GM19452 (cell line): ENCODE data around the gene TEX52.
"Not testable (repeated sequence)": the region's sequence is repeated elsewhere in the genome, so short reads cannot be mapped to it uniquely, and the experiment has no call there.

Experiments
- ATAC-seq: cut with Tn5 transposase; IDR thresholded peaks from one replicate; pipeline ENCODE4 v1.9.1; 2021; ENCODE audit not compliant: unreplicated experiment

Gene TEX52

DNA sequence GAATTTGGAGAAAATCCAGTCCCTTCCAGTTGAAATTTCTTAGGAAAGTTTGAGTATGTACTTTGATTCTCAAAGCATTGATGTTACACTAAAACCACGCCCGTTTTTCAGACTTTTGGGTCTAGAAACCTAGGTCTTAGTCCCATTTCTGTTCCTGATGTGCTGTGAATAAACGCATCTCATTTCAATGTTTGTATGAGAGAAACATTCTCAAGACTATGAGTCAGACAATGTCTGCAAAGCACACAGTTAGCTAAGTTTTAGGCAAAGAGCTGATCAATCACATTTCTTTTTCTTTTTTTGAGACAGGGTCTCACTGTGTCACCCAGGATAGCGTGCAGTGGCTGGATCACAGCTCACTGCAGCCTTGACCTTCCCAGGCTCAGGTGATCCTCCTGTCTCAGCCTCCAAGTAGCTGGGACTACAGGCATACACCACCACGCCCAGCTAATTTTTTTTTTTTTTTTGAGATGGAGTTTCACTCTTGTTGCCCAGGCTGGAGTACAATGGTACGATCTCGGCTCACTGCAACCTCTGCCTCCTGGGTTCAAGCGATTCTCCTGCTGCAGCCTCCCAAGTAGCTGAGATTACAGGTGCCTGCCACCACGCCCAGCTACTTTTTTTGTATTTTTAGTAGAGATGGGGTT is 12.3 kb upstream of the TEX52 start:
- ATAC-seq = not testable (repeated sequence)

GRCh38 chr12:2864198-2864597 is 7.4 kb upstream of the TEX52 start:
- no peak for ATAC-seq

DNA sequence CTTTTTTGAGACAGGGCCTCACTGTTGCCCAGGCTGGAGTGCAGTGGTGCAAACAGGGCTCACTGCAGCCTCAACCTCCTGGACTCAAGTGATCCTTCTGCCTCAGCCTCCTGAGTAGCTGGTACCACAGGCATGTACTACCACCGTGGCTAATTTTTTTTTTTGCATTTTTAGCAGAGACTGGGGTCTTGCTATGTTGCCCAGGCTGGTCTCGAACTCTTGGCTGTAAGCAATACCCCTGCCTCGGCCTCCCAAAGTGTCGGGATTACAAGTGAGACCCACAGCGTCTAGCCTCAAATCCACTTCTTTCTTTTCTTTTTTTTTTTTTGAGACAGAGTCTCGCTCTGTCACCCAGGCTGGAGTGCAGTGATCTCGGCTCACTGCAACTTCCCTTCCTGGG is 6.6 kb upstream of the TEX52 start:
- not testable (repeated sequence) for ATAC-seq

DNA sequence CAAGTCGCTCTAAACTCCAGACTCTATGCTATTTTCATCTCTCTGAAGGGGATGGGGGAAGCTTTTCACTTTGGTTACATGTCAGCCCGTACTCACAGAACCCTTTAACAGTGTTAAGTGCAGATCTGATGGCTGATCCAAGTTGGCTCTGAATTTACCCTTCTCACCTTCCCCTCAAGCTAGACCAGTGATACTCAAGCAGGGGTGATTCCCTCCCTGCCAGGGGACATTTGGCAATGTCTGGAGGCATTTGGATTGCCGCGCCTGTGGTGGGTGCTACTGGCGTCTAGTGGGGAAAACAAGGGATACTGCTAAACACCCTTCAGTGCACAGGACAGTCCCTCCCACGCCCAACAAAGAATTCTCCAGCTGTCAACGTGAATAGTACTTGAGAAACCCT is 6.0 kb upstream of the TEX52 start:
- ATAC-seq = no peak

- no peak for ATAC-seq
These were observed 3.3 kb upstream of the TEX52 start for GRCh38 chr12:2860170-2860569.

DNA sequence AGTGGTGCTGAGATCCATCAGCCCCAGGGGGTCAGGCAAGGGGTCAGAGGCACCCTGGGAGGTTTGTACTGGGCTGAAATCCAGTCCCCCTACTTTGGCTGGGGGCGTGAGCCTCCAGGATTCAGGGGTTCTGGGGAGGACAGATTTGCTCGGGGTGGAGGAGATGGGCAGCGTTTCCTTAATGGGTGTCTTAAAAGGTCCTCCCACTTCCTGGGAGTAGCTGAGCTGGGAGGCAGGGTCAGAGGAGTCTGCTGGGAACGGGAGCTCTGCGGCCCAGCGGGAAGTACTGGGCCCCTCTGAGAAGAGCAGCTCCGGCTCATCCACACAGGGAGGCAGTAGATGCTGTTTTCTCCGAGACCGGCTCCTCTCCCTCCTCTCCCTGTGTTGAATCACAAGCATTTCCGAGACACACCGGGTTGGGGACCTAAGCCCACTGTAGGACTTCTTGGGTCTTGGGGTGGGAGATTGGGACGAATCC is 2.1 kb upstream of the TEX52 start:
- ATAC-seq = no peak

DNA sequence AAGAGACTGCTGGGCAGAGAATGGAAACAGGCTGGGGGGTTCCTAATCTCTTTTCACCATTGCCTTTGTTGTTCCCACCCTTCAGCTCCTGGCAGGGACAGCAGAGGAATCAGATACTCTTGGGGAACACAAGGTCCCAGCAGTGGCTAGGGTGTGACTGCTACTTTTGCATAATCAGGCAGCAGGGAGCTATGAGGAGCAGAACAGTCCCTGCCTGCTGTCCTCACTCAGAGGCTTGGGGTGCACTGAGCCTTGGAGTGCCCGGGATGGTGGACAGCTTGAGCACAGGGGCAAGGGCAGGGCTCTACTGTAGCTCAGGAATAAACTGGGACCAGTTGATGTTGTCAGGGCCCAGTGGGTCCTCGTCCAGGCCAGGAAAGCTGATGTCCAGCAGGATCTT is 1.5 kb upstream of the TEX52 start:
- ATAC-seq = no peak

DNA sequence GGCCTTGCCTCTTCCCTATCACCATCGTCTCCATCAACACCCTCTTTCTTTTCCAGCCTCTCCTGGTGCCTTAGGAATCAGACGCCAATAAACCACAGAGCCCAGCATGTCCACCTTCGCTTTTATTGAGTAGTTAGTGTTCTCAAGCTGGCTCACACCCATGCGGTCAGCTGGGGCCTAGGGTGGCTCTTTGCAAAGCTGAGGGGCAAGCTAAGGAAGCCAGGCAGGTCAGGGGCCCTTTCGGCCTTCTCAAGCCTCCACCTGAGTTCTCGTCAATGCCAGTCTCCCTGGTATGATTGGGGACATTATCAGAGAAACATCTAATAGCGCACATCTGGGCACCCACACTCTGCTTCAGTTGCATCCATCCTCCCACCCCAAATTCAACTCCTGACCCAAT is 737 bp upstream of the TEX52 start:
- no peak for ATAC-seq

DNA sequence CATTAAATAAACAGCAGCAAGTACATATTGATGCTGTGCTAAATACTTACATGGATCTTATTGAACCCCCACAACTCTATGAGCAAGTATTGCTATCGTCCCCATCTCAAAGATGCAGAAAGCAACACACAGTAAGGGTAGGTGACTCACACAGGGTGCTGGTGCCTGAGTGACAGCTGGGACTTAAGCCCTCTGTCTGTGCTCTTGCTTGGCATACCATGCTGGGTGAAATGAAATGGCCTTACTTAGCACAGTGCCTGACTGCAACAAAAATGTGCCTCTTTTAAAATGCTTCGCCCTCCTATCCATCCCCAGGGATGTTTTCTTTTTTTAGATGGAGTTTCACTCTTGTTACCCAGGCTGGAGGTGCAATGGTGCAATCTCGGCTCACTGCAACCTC is 788 bp downstream of the TEX52 start:
- ATAC-seq = no peak

- no peak for ATAC-seq
These were observed 1.3 kb downstream of the TEX52 start for GRCh38 chr12:2855546-2855945.

DNA sequence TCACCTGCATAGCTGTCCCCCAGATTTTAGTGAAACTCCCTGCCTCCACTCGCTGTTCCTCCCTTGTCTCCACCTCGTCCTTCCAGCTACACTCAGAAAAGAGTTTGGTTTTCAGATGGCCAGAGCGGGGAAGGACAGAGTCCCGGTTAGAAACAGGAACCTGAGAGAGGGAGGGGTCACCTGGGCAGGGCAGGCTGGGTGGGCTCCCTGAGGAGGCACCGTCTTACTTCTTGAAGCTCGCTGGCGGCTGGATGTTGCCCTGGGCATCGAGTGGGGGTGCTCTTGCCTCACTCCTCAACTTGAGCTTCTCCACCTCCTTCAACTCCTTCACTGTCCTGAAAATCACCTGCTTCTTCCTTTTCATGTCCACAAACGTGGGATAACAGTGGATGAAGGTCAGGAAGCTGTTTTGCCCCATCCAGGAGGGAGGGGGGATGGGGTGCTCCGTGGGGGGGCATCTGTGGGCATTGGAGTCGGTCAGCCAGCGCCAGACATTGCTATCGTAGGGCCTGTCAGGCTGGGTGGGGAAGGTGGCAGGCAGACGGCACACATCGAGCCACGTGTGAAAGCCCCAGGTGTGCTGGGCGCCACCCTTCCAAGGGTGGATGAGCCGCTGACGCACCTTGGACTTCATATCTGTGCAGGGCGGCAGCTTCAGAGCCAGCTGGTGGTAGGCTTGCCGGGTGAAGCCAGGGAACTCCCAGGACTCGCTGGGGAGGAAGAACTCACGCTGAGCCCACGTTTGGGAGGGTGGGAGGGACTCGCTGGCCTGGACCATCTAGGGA is 2.0 kb downstream of the TEX52 start:
- no peak for ATAC-seq

GRCh38 chr12:2853626-2854025 is 3.2 kb downstream of the TEX52 start:
- no peak for ATAC-seq

DNA sequence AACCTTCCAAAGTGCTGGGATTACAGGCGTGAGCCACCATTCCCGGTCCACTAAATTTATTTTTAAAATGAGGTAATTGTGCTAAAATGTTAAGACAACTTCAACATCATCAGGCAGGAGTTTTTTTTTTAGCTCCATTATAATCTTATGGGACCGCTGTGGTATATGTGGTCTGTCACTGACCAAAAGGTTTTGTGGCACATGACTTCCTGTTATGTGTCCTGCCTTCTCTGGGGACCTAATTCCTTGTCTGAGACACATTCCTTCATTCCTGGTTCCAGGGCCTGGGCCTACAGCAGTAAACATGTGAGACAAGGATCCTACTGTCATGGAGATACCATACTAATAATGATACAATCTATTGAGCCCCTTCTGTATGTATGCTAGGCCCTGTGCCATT is 4.9 kb downstream of the TEX52 start:
- no peak for ATAC-seq

DNA sequence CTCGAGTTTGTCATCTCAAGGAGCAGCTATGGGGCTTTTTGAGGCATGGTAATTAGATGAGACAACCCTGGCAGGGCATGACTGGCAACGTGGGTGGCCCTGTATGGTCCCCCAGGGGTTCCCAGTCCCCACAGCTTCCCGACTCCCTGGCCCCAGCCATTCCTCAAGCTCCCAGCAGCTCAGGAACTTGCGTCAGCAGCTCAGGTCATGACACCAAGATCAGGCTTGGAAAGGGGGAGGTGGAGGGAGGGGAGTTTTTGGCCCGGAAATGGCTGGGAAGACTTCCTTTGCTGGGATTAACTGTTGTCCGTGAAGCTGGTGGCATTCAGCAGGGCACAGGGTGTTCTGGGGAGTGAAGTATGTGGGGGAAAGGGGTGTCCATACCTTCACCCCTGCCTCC is 11.6 kb downstream of the TEX52 start:
- ATAC-seq = no peak

GRCh38 chr12:2844786-2845185 is 12.1 kb downstream of the TEX52 start:
- no peak for ATAC-seq

DNA sequence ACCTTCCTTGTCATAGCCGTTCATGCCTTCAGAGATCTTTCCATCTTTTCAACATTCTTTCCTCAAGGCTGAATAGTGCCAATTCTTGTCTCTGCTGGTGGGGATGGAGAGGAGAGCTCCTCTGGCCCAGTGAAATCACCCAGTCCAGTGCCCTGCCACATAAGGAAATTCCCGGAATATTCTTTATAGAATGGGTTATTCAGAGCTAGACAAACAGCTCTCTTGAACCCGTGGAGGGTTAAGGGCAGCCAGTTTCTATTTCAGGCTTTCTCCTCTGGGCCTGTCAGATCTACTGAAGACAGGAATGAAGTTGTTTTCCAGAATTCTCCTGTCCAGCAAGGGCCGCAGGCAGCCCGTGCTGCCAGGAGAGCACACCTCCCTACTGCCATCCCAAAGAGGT is 13.9 kb downstream of the TEX52 start:
- no peak for ATAC-seq

GRCh38 chr12:2841056-2841650 is 15.7 kb downstream of the TEX52 start:
- no peak for ATAC-seq

DNA sequence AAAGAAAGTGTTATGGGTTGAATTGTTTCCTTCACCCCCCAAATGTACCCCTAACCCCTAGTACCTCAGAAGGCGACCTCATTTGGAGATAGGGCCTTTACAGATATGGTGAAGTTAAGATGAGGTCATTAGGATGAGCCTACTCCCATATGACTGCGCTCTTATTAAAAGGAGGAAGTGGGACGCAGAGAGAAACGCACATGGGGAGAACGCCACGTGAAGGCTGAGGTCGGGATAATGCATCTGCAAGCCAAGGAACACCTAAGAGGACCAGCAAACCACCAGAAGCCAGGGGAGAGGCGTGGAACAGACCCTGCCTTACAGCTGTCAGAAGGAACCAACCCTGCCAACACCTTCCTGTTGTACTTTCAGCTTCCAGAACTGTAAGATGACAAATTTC is 20.3 kb downstream of the TEX52 start:
- no peak for ATAC-seq

DNA sequence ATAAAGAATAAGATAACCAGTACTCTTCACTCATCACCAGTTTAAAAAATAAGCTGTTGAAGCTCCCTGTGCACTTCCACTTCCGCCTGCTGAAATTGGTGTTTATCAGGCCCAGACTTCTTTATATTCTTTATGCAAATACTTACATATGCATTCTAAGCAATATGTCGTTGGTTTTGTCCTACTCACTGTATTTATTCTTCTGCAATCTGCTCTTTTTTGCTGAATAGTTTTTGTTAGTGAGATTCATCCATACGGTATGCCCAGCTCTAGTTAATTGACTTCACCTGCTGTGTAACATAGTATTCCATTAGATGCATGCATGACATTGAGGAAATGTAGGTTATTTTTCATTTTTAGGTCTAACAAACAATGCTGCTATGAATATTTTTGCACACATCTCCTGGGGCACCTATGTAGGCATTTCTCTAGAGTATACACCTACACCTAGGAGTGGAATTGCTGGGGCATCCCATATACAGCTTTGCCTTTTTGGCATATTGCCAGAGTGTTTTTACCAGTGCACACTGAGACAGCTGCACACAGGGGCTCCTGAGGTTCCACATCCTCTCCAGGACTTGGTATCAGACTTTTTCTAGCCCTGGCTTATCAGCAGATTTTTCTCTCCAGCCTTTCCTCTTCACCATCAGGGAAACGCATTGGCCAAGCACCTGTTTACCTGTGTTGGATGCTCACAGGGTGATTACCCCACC is 21.0 kb downstream of the TEX52 start:
- no peak for ATAC-seq

DNA sequence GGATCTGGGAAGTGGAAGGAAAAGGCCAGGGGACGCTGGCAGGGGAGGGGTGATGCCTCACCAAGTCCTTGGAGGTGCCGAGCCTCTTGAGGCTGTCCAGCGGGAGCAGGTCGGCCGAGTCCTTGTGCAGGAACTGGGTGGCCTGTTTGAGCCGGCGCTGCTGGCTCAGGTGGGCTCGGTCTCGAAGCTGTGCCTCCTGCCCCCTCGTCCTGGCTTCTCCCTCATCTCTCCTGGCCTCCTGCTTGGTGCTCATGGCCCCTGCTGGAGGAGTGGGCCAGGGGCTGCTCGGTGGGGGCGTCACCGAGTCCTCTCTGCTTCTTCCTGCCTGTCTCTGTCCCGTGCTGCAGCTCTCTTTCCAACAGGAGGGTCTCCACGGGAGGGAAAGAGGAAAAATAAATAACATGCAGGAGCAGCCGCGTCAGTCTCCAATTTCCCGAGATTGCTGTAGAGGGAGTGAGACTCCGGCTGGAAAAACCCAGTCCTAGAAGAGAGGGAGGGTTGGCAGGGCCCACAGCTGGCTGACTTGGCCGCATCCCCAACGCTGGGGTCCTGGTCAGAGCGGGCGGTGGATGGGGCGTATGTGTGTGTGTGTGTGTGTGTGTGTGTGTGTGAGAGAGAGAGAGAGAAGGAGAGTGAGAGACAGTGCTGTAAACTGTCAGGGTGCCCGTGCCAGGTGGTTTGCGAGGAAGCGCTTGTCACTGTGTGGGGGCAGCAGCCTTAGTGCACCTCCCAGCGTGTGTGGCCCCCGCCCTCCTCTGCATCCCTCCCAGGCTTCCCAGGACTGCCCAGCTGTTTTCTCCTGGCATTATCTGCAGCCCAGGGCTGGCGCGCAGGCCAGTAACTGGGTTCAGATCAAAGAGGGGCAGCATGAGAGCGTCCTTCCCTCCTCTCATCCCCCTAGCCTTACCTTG is 22.0 kb downstream of the TEX52 start, which contains the start of gene NRIP2:
Gene NRIP2, minus strand, starts transcription at position 455 of the 911 bp plus-strand sequence. Its CDS starts 52 bp downstream, at position 403.
- ATAC-seq = no peak
